A673 (cell line): ENCODE data around the gene CIAPIN1.

Source experiments
- EZH2 ChIP-seq: fragments of 200-600 bp; sonication (generic); IDR thresholded peaks from 2 replicates; pipeline ENCODE4 v1.6.1; 2017; ENCODE audit warnings: borderline replicate concordance, low read depth, mild to moderate bottlenecking, mixed read lengths, antibody characterized with exemption, low read length; ENCODE audit not compliant: poor library complexity, severe bottlenecking
- TF ChIP-seq, protein P1 (sequence below): fragments of 300-800, 200-600 bp; sonication (generic); conservative IDR thresholded peaks from 2 replicates; pipeline ENCODE4 v1.5.1; 2017; ENCODE audit warnings: low read depth, mild to moderate bottlenecking, antibody characterized with exemption, low read length, moderate library complexity, mixed read lengths

DNA sequence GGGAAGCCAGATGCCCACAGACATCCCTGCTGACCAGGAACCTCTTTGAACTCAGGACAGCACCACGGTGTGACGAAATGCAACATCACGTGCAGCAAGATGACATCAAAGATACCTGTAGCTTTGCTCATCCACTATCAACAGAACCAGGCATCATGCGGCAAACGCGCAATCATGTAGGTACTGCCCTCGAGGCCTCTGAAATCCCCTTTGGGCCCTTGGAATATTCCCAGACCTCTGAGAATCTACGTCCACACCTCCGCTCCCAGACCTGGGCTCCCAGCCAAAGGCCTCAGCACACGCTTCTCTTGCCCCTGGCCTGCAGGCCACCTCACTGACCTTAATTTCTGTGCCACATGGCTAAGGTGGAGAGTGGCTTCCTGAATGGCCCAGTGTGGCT lies 67.6 kb downstream of the CIAPIN1 start:
- TF ChIP-seq, protein P1, sequence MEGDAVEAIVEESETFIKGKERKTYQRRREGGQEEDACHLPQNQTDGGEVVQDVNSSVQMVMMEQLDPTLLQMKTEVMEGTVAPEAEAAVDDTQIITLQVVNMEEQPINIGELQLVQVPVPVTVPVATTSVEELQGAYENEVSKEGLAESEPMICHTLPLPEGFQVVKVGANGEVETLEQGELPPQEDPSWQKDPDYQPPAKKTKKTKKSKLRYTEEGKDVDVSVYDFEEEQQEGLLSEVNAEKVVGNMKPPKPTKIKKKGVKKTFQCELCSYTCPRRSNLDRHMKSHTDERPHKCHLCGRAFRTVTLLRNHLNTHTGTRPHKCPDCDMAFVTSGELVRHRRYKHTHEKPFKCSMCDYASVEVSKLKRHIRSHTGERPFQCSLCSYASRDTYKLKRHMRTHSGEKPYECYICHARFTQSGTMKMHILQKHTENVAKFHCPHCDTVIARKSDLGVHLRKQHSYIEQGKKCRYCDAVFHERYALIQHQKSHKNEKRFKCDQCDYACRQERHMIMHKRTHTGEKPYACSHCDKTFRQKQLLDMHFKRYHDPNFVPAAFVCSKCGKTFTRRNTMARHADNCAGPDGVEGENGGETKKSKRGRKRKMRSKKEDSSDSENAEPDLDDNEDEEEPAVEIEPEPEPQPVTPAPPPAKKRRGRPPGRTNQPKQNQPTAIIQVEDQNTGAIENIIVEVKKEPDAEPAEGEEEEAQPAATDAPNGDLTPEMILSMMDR = no peak
- TF ChIP-seq EZH2 = no peak
